HG02763 (cell line): ENCODE results near the gene INHBB.

Experiments
- ATAC-seq: cut with Tn5 transposase; IDR thresholded peaks from one replicate; pipeline ENCODE4 v1.9.1; 2021; ENCODE audit warnings: mild to moderate bottlenecking, moderate library complexity; ENCODE audit not compliant: unreplicated experiment

The INHBB gene

GRCh38 chr2:120395221-120396012 is 49.5 kb downstream of the INHBB start:
- no peak for ATAC-seq

DNA sequence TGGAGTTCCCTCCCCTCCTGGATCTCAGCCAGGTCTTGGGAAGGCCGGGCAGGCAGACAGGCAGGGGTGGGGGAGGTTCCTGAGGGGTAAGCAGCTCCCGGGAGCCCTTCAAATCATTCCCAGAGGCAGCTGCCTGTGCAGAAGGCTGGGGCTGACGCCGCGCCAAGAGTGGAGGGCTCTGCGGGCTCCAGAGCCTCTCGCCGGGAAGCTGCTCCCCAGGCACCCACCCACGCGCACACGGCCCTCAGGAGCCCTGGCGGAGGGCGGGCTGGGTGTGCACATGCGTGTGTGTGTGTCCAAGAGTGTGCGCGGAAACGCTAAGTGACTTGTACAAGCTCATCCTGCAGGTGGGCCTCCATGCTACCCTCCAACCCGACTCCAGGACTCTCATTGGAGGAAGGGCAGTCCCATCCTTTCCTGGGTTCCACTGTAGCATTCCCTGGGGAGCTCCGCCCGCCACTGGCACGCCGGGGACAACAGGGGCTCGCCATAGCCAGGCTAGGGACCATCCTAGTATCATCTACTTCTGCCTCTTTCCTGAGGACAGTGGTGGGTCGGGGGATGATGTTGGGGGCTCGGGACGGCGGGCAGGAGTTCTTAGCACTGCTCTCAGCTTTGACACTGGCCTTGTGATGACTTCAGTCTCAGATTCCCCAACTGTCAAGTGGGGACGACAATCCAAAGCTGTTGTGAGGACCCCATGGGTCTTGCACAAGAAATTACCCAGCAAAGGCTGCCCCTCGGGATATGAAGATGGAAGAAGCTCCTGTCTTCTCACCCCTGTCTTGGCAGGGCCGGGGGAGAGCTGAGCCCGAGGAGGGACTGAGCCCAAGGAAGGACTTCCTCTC is 50.3 kb downstream of the INHBB start:
- ATAC-seq, result no peak

- no peak for ATAC-seq
Observed at GRCh38 chr2:120396861-120397811, 51.2 kb downstream of the INHBB start.

DNA sequence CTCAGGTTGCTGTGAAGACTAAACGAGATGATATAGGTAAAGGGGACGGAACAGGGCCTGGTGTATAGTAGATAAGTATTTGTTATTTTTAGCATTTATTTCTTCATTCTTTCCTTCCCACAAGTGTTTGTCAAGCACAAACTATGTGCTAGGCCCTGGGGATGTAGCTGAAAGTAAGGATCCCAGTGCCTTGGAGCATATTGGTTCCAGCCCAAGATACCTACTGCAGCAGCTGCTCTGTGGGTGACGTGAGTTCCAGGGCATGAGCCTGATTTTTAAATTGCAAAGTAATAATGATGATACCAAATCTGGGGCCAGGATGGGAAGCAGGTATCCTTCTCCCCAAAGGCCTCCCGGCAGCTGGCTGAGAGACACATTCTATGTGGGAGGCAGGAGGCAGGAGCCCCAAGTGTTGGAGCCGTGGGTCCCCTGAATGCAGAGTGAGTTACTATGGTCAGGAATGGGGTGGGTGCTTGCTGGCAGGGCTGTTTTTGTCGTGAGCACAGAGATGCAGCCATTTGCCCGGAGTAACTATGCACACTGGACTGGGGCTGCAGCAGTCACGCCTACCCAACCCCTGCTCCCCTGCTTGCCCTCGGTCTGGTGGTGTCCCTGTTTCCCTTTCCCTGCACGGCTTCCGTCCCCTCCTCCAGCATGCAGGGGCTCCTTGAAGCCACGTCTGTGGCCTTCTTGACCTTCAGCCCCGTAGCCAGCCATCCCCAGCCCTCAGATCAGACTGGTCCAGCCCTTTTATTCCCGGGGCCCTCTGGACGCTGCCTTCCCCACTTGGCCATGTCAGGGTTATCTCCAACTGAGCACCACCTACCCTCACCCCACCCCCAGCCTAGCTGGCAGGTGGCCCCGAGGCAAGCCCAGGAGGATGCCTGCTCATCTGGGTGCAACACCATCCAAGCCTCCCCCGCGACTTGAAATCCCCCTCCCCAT is 52.4 kb downstream of the INHBB start:
- ATAC-seq, result no peak

DNA sequence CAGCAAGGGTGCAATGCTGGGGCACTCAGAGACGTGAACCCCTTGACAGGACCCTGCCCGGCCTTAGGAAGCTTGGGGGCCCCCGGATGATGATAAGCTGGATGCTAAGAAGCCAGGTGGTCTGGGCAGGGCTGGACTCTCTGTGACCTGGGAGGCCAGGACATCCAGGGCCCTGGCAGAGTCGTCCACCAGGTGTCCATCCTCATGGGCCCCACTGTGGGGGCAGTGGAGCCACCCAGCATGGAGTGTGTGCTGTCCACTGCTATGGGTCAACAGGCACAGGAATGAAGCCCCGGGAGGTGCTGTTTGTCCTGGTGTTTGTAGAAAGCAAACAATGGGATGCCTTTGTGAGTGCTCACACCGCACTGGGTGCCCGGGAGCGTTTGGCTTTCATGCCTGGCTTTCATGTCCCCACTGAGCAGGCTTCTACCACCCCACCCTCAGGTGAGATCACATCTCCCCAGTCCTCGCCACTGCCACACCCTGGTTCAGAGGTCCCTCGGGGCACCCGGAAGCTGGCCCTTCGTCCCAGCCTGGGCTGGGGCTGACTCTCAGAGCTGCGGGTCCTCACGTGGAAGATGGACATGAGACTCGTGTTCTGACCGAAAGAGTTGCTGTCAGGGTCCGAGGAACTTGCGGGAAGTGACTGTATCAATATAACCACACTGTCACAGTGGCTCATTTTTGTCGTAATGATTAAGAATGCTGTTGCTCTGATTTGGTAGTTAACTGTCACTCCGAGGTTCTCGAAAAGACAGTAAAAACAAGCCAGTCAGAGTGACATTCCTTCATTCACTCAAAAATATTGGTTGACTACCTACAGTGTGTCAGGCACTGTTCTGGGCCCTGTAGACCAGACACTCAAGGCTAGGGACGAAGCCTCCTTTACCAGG is 53.3 kb downstream of the INHBB start:
- ATAC-seq, result no peak

GRCh38 chr2:120399889-120400240 is 53.9 kb downstream of the INHBB start:
- ATAC-seq, result no peak

- no peak for ATAC-seq
Observed at GRCh38 chr2:120400551-120400950, 54.6 kb downstream of the INHBB start.
